ENCODE measurements around the gene SLC16A2.

GRCh38 chrX:74523870-74524735, 102.8 kb downstream of the SLC16A2 start:
- no peak for TF ChIP-seq CTCF (IDR thresholded peaks at IDR 0.05; ENCODE audit: borderline replicate concordance, extremely low read depth, low read length, poor library complexity, severe bottlenecking)
- TF ChIP-seq EZH2 (IDR thresholded peaks at IDR 0.05; ENCODE audit: borderline replicate concordance, low read depth, low read length, severe bottlenecking), result no peak

Data from DND-41 (cell line).